HG03135 (cell line): ENCODE measurements around the gene LRATD1.
"Not testable (repeated sequence)": the region's sequence is repeated elsewhere in the genome, so short reads cannot be mapped to it uniquely, and the experiment has no call there.

Source experiments
- ATAC-seq: cut with Tn5 transposase; IDR thresholded peaks from one replicate; pipeline ENCODE4 v1.9.1; 2021; ENCODE audit warnings: mild to moderate bottlenecking, moderate library complexity; ENCODE audit not compliant: unreplicated experiment

Gene LRATD1, protein sequence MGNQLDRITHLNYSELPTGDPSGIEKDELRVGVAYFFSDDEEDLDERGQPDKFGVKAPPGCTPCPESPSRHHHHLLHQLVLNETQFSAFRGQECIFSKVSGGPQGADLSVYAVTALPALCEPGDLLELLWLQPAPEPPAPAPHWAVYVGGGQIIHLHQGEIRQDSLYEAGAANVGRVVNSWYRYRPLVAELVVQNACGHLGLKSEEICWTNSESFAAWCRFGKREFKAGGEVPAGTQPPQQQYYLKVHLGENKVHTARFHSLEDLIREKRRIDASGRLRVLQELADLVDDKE

GRCh38 chr2:14632133-14632936 lies at the start of gene LRATD1:
Gene LRATD1 (plus strand): TSS chr2:14632717. CDS start chr2:14633980, 1,263 bp downstream.
- no peak for ATAC-seq

DNA sequence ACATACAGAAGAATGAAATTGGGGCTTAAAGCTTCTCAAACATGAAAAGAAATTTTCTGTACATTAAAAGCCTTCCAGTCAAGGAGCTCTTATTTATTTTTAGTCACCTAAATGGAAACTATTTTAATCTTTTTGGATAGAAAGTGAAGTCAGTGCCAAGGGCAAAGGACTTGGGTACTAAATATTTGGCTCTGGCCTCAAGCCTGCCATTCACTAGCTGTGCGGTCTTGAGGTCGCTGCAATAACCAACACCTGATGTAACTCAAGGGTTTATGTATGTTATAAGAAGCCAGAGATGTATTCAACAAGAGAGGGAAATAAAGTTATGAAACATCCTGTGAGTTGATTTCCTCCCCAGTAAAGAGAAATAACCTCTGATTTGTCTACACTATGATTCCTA lies 49.5 kb upstream of the LRATD1 start:
- ATAC-seq: no peak

DNA sequence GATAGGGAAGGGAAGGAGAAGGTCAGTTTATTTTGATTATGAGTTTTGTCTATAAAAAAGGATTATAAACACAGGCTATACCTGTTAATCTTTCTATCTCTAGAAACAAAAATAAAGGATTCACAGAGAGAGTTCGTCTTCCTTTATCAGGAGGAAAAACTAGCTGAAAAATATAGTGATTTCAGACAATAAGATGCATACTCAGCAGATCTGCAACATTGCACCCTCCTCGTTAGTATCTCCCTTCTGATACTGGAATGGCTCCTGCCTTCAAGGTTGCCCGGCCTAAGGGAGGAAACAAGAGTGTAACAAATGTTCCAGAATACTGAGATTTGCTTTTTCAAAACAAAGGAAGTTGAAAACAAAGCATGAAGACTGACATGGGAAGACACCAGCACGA lies 48.7 kb upstream of the LRATD1 start:
- ATAC-seq: no peak

- no peak for ATAC-seq
Measured at GRCh38 chr2:14587119-14587518, 45.4 kb upstream of the LRATD1 start.

DNA sequence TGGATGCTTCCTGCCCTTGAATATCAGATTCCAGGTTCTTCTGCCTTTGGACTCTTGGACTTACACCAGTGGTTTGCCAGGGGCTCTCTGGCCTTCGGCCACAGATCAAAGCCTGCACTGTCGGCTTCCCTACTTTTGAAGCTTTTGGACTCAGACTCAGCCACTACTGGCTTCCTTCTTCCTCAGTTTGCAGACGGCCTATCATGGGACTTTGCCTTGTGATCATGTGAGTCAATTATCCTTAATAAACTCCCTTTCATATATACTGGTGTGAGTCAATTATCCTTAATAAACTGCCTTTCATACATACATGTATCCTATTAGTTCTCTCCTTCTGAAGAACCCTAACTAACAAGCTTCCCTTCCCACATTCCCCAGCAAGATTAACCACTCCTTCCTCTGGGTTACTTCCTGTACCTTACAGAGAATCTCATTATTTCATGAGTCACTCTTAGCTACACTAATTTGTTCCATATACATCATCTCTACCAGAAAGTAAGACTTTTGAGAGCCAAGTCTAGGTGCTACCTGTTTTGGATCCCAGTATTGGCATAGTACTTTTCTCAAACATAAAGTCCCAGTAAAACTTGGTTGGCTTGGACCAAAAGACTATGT lies 31.3 kb upstream of the LRATD1 start:
- ATAC-seq: no peak

DNA sequence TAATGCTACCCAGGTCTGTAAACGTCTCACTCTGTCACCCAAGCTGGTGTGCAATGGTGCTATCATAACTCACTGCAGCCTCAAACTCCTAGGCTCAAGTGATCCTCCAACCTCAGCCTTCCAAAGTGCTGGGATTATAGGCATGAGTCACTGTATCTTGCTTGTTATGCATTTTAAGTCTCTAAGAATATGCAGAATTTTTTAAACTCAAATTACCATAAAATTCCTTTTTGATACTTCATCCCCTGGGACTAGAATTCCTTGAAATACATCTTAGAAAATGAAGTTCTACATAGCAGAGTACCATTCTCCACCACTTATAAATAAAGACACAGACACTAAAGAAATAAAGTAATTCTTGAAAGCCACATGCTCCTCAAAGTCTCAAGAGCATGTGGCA lies 30.2 kb upstream of the LRATD1 start:
- ATAC-seq: no peak

- no peak for ATAC-seq
Measured at GRCh38 chr2:14603676-14604075, 28.8 kb upstream of the LRATD1 start.

- no peak for ATAC-seq
Measured at GRCh38 chr2:14608245-14608644, 24.3 kb upstream of the LRATD1 start.

DNA sequence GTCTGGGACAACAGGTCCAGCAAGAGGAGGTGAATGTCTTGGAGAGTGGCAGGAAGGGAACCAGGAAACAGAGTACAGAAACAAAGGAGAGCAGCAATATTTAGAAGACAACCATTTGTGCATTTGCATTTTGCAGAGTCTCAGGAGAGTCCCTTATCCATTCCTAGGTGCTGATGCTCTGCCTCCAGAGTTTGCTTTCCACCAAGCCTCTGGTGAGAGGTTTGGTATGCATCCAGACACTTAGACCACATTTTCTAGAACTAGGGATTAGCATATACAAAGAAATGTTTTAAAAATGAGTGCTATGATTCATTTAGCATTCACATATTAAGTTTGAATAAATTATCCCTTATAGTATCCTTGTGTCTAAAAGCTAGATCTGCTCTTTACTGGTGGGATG lies 18.5 kb upstream of the LRATD1 start:
- no peak for ATAC-seq

DNA sequence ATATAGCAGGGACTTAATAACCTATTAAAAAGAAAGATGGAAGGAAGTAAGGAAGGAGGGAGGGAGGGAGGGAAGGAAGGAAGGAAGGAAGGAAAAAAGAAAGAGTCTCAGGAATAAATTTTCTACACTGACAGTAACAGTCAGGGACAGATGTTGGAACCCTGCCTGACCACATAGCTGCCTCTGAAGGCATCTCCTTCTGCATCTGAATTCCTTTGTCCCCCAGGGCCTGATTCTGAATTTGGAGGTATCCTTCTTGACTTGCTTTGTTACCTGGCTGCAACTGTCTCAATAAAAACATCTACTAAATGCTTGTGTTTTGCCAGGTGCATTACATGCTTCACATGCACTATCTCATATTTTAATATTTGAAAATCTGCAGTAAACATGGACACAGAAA lies 17.4 kb upstream of the LRATD1 start:
- no peak for ATAC-seq

GRCh38 chr2:14615760-14616159 lies 16.8 kb upstream of the LRATD1 start:
- ATAC-seq: no peak

DNA sequence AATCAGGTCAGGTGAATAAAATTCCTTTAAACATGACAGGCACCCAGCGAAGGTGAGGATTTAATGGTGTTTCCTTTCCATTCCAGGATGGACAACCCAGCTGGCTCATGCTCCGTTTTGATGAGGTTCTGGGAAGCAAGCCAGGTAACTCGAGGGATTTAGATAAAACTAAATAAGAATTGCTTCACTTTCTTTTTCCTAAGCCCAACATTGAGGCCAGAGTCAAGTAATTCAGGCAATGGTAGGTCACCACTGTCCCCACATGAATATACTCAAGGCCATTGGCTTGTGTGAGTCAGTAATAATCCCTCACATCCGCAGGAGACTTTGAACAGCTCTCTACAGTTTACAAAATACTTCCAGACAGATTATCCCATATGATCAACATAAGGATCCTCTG lies 16.2 kb upstream of the LRATD1 start:
- no peak for ATAC-seq

- ATAC-seq: no peak
Measured at GRCh38 chr2:14616950-14617349, 15.6 kb upstream of the LRATD1 start.

DNA sequence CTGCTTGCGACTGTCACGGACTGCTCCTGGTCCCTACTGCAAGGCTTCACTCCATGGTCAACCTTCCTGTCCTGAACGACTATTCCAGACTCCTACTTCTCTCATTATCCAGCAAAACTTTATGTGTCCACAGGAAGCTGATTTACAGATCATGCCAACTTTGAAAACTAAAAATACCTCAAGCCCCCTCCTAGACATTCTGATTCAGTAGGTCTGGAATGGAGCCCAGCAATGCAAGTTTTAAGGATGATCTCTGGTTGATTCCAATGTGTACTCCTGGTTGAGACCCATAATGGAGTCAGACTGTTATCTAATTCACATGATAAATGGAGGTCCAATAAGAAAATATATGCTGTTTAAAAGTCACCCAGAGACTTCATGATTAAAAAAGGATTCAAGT lies 13.1 kb upstream of the LRATD1 start:
- no peak for ATAC-seq

DNA sequence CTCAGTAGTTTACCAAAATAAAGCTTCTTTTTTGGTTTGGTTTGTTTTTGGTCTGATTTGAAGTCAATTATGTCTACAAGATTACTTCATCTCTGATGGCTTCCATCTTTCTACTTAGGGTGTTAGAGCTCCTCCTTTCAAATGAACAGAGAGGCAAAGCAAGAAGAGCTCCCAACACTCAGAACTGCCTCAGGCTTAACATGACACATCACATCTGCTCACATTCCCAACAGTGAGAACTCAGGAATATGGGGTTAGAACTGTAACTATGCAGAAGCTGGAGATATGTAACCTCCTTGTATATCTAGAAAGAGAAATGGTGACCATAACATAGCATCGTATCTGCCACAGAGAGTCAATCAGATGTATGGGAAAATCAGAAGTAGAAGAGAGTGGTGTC lies 11.4 kb upstream of the LRATD1 start:
- no peak for ATAC-seq

GRCh38 chr2:14621906-14622549 lies 10.5 kb upstream of the LRATD1 start:
- ATAC-seq: no peak

GRCh38 chr2:14622550-14622939 lies 10.0 kb upstream of the LRATD1 start:
- not testable (repeated sequence) for ATAC-seq

GRCh38 chr2:14623237-14623636 lies 9.3 kb upstream of the LRATD1 start:
- ATAC-seq: no peak

- no peak for ATAC-seq
Measured at GRCh38 chr2:14626873-14627272, 5.6 kb upstream of the LRATD1 start.

DNA sequence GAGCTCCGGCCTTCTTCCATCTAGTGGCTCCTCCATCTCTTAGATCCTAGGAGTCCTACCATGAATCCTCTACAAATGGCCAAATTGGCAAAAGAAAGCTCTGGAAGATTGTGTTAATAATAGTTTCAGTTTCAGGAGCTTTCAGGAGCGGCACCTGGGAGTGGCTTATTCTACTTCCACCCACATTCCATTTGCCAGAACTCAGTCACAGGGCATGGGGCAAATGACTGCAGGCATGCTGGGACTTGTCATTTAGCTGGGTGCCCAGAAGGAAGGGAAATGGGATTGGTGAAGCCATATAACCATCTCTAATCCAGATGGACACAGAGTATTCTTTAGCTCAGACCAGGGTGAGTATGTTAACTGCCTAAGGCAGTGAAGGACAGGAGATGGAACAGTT lies 3.6 kb upstream of the LRATD1 start:
- ATAC-seq: no peak

- no peak for ATAC-seq
Measured at GRCh38 chr2:14631406-14632040, 994 bp upstream of the LRATD1 start.
